GM12891 (cell line): ENCODE measurements around the gene STARD5.

Source experiments
- PAX5 ChIP-seq: IDR thresholded peaks from 2 replicates; pipeline ENCODE4 v1.6.1; 2011; ENCODE audit warnings: low read length, moderate library complexity, mild to moderate bottlenecking; ENCODE audit not compliant: insufficient read depth, severe bottlenecking
- POLR2A ChIP-seq: IDR thresholded peaks from 2 replicates; pipeline ENCODE4 v1.6.1; 2011; ENCODE audit warnings: low read depth, low read length, control low read depth
- POLR2AphosphoS5 ChIP-seq: IDR thresholded peaks from 2 replicates; pipeline ENCODE4 v1.6.1; 2011; ENCODE audit warnings: low read depth, low read length, control low read depth
- SPI1 ChIP-seq: IDR thresholded peaks from 2 replicates; pipeline ENCODE4 v1.6.1; 2011; ENCODE audit warnings: low read depth, low read length, control low read depth
- TAF1 ChIP-seq: IDR thresholded peaks from 2 replicates; pipeline ENCODE4 v1.6.1; 2011; ENCODE audit warnings: low read depth, low read length, control low read depth

DNA sequence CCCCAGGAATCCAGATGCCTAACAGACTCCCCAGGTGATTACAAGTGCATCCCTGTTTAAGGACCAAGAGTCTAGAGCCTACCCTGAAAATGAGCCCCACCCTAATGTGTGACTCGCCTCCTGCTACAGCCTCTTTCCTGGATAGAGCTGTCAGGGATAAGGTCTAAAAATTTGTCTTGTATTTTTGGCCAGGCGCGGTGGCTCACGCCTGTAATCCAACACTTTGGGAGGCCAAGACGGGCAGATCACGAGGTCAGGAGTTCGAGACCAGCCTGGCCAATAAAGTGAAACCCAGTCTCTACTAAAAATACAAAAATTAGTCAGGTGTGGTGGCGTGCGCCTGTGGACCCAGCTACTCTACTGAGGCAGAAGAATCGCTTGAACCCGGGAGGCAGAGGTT, 38.8 kb upstream of the STARD5 start:
- TF ChIP-seq POLR2AphosphoS5 (no peak), POLR2A (no peak), SPI1 (no peak), TAF1 (no peak), PAX5 (no peak)
